DND-41 (cell line): ENCODE measurements around the gene LIME1.

ENCODE experiments used
- CTCF ChIP-seq: IDR thresholded peaks from 2 replicates; pipeline ENCODE4 v1.5.1; 2012; ENCODE audit warnings: borderline replicate concordance, low read length, moderate library complexity, mild to moderate bottlenecking; ENCODE audit not compliant: poor library complexity, severe bottlenecking; ENCODE audit errors: extremely low read depth
- EZH2 ChIP-seq: IDR thresholded peaks from 3 replicates; pipeline ENCODE4 v1.6.1; 2012; ENCODE audit warnings: borderline replicate concordance, low read depth, mild to moderate bottlenecking, moderate library complexity, low read length, inconsistent platforms; ENCODE audit not compliant: severe bottlenecking

- no peak for TF ChIP-seq CTCF
- no peak for TF ChIP-seq EZH2
These were observed 27.3 kb upstream of the LIME1 start for GRCh38 chr20:63709149-63709527.
